Muscle of leg (tissue), 11 donors: ENCODE data around the gene SIKE1. TPM values are rescaled to one million over a fixed set of nuclear protein-coding genes. Genes with fewer than 3 reads are reported as not detected.
"Not testable (repeated sequence)": the region's sequence is repeated elsewhere in the genome, so short reads cannot be mapped to it uniquely, and the experiment has no call there.

Experiments
- DNase-seq: peaks from one replicate; pipeline ENCODE4 v3.0.0; 2013
- H3K27ac ChIP-seq: one replicate; pipeline ENCODE4 v1.5.1; 2013; ENCODE audit warnings: mild to moderate bottlenecking, low read length, control low read depth
- H3K27me3 ChIP-seq: one replicate; pipeline ENCODE4 v1.6.1; 2013; ENCODE audit warnings: low read length; ENCODE audit not compliant: control insufficient read depth, insufficient read depth
- H3K36me3 ChIP-seq: one replicate; pipeline ENCODE4 v1.6.1; 2013; ENCODE audit warnings: low read length; ENCODE audit not compliant: control insufficient read depth, insufficient read depth
- H3K4me1 ChIP-seq: one replicate; pipeline ENCODE4 v1.6.1; 2013; ENCODE audit warnings: low read length; ENCODE audit not compliant: control insufficient read depth, insufficient read depth
- H3K4me3 ChIP-seq: one replicate; pipeline ENCODE4 v1.5.1; 2013; ENCODE audit warnings: low read length, control low read depth
- H3K9me3 ChIP-seq: replicated peaks from 2 replicates; pipeline ENCODE4 v1.6.1; 2013; ENCODE audit warnings: low read depth, low read length; ENCODE audit not compliant: control insufficient read depth
- WGBS: methylation state at CpG from one replicate; pipeline ENCODE4 v1.1.5; 2013; ENCODE audit warnings: missing lambda C conversion rate; ENCODE audit not compliant: insufficient coverage; 5-methylcytosine and 5-hydroxymethylcytosine counted together
- polyA plus RNA-seq, 8 donors: library from polyadenylated mRNA; unstranded; fragments of 120-200 nt; gene quantifications; one replicate each; pipeline versions ENCODE4 v1.2.1 to v1.2.3, GENCODE V29; 2013; ENCODE audit warnings: inconsistent platforms in 1 of 8, low replicate concordance in 1 of 8; ENCODE audit not compliant: insufficient read length in 8 of 8, insufficient read depth in 1 of 8
- total RNA-seq: library from RNA; stranded (reverse); fragments of 120-200 nt; gene quantifications from one replicate; pipeline ENCODE4 v1.2.4, GENCODE V29; 2013

The SIKE1 gene
- total and polyA plus RNA-seq, 9 donors: 18.7 to 60.4 (median 27.2) TPM

DNA sequence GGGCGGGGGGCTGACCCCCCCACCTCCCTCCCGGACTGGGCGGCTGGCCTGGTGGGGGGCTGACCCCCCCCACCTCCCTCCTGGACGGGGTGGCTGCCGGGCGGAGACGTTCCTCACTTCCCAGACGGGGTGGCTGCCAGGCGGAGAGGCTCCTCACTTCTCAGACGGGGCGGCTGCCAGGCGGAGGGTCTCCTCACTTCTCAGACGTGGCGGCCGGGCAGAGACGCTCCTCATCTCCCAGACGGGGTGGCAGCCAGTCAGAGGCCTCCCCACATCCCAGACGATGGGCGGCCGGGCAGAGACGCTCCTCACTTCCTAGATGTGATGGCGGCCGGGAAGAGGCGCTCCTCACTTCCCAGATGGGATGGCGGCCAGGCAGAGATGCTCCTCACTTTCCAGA is 10.1 kb upstream of the SIKE1 start:
- not testable (repeated sequence) for H3K4me1 ChIP-seq, H3K9me3 ChIP-seq, H3K4me3 ChIP-seq, H3K27ac ChIP-seq, DNase-seq, H3K27me3 ChIP-seq, H3K36me3 ChIP-seq
- WGBS: 96% methylated on average over 10 of the region's 25 CpGs

DNA sequence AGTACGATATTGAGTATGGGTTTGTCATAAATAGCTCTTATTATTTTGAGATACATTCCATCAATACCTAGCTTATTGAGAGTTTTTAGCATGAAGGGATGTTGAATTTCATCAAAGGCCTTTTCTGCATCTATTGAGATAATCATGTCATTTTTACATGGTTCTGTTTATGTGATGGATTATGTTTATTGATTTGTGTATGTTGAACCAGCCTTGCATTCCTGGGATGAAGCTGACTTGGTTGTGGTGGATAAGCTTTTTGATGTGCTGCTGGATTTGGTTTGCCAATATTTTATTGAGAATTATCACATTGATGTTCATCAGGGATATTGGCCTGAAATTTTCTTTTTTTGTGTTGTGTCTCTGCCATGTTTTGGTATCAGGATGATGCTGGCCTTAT is 6.0 kb upstream of the SIKE1 start:
- H3K4me3 ChIP-seq, H3K36me3 ChIP-seq, DNase-seq, H3K27ac ChIP-seq, H3K9me3 ChIP-seq, H3K27me3 ChIP-seq, H3K4me1 ChIP-seq: not testable (repeated sequence)
- no CpG with 5 or more reads among the region's 1 CpG for WGBS

GRCh38 chr1:114782476-114782875 is 2.0 kb upstream of the SIKE1 start:
- no peaks in the 10 kb centered on the region for H3K9me3 ChIP-seq
- no peak overlapping the region for H3K4me3 ChIP-seq
- no peaks in the 10 kb centered on the region for H3K27me3 ChIP-seq
- DNase-seq: no peak
- H3K36me3 ChIP-seq: peaks cover 9% of the 10 kb centered on the region
- WGBS: no CpG with 5 or more reads among the region's 5 CpGs
- H3K4me1 ChIP-seq: peaks cover 4% of the 10 kb centered on the region
- H3K27ac ChIP-seq: no peak overlapping the region

GRCh38 chr1:114779722-114780121 is 763 bp downstream of the SIKE1 start:
- H3K4me3 ChIP-seq: peak overlapping the region; percentile 93
- peaks cover 4% of the 10 kb centered on the region for H3K4me1 ChIP-seq
- H3K27ac ChIP-seq: peak overlapping the region; percentile 93
- no peaks in the 10 kb centered on the region for H3K27me3 ChIP-seq
- peaks cover 14% of the 10 kb centered on the region for H3K36me3 ChIP-seq
- DNase-seq: no peak
- no peaks in the 10 kb centered on the region for H3K9me3 ChIP-seq

- H3K27ac ChIP-seq: not testable (repeated sequence)
Observed at GRCh38 chr1:114776726-114777125, 3.8 kb downstream of the SIKE1 start.

GRCh38 chr1:114771992-114772391 is 8.5 kb downstream of the SIKE1 start:
- Histone ChIP-seq H3K36me3 (peaks cover 22% of the 10 kb centered on the region), H3K4me3 (no peak overlapping the region), H3K9me3 (no peaks in the 10 kb centered on the region), H3K4me1 (no peaks in the 10 kb centered on the region), H3K27ac (no peak overlapping the region), H3K27me3 (no peaks in the 10 kb centered on the region)
- WGBS: no CpG with 5 or more reads among the region's 1 CpG
- DNase-seq: no peak

More at GRCh38 chr1:114776726-114777125, 3.8 kb downstream of the SIKE1 start:
- not testable (repeated sequence) for H3K27me3 ChIP-seq, H3K4me3 ChIP-seq, DNase-seq, H3K4me1 ChIP-seq, H3K9me3 ChIP-seq
- WGBS: no CpG with 5 or more reads among the region's 4 CpGs
- H3K36me3 ChIP-seq: peaks cover 19% of the 10 kb centered on the region

DNA sequence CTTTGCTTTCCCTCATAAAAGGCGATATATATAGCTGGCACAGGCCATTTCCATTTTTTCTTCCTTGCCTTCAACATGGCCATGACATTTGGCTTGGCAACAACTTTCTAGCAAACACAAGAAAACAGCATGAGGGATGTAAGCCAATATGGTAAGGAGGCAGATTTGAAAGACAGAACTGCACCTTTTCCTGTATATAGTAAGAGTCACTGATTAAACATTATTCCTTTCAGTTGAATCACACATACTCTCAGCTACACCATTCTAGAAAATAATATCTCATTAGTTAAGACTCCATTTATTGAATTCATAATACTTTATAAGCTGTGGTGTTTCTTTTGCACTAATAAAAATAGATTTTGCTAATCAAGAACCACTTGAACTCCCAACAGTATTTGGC is 9.5 kb downstream of the SIKE1 start:
- Histone ChIP-seq H3K27ac (no peak overlapping the region), H3K4me3 (no peak overlapping the region), H3K27me3 (no peaks in the 10 kb centered on the region), H3K9me3 (no peaks in the 10 kb centered on the region), H3K36me3 (peaks cover 22% of the 10 kb centered on the region), H3K4me1 (no peaks in the 10 kb centered on the region)
- DNase-seq: no peak
- WGBS: no CpG with 5 or more reads among the region's 1 CpG

- H3K4me1 ChIP-seq: no peaks in the 10 kb centered on the region
- no peaks in the 10 kb centered on the region for H3K27me3 ChIP-seq
- no peak for DNase-seq
- H3K9me3 ChIP-seq: no peaks in the 10 kb centered on the region
- no peak overlapping the region for H3K4me3 ChIP-seq
- 88% methylated on average over 1 of the region's 4 CpGs for WGBS
- peaks cover 3% of the 10 kb centered on the region for H3K36me3 ChIP-seq
- no peak overlapping the region for H3K27ac ChIP-seq
Observed at GRCh38 chr1:114764689-114765088, 15.8 kb downstream of the SIKE1 start.

- DNase-seq: no peak
- peak overlapping the region; percentile 100 for H3K4me3 ChIP-seq
- H3K4me1 ChIP-seq: peaks cover 19% of the 10 kb centered on the region
- no peaks in the 10 kb centered on the region for H3K36me3 ChIP-seq
- no peaks in the 10 kb centered on the region for H3K9me3 ChIP-seq
- H3K27ac ChIP-seq: peak overlapping the region; percentile 100
- H3K27me3 ChIP-seq: peaks cover 2% of the 10 kb centered on the region
- no CpG with 5 or more reads among the region's 6 CpGs for WGBS
Observed at GRCh38 chr1:114758256-114758832, 22.1 kb downstream of the SIKE1 start.

GRCh38 chr1:114757455-114758255 is 22.8 kb downstream of the SIKE1 start, which contains the start of gene CSDE1:
CSDE1 (minus strand) TSS chr1:114757984; CDS start chr1:114739890, 18,094 bp downstream.
- peaks cover 19% of the 10 kb centered on the region for H3K4me1 ChIP-seq

More at GRCh38 chr1:114757455-114758255, 22.8 kb downstream of the SIKE1 start, which contains the start of gene CSDE1:
- WGBS: 0% methylated on average over 44 of the region's 50 CpGs
- H3K9me3 ChIP-seq: no peaks in the 10 kb centered on the region
- no peaks in the 10 kb centered on the region for H3K36me3 ChIP-seq
- peak within 1 kb of the TSS; percentile 100 for H3K4me3 ChIP-seq
- DNase-seq: peak; percentile 99
- peak within 1 kb of the TSS; percentile 100 for H3K27ac ChIP-seq
- peaks cover 2% of the 10 kb centered on the region for H3K27me3 ChIP-seq
